Measurements from ENCODE around the gene MOB3A. TPM values are rescaled to one million over a fixed set of nuclear protein-coding genes. Genes with fewer than 3 reads are reported as not detected.
"Not testable (repeated sequence)": the region's sequence is repeated elsewhere in the genome, so short reads cannot be mapped to it uniquely, and the experiment has no call there.

Gene MOB3A
- polyA plus RNA-seq, 10 donors, result 13.5 to 19.9 (median 15.6) TPM

GRCh38 chr19:2109046-2109864, 13.1 kb upstream of the MOB3A start:
- no peak for DNase-seq

DNA sequence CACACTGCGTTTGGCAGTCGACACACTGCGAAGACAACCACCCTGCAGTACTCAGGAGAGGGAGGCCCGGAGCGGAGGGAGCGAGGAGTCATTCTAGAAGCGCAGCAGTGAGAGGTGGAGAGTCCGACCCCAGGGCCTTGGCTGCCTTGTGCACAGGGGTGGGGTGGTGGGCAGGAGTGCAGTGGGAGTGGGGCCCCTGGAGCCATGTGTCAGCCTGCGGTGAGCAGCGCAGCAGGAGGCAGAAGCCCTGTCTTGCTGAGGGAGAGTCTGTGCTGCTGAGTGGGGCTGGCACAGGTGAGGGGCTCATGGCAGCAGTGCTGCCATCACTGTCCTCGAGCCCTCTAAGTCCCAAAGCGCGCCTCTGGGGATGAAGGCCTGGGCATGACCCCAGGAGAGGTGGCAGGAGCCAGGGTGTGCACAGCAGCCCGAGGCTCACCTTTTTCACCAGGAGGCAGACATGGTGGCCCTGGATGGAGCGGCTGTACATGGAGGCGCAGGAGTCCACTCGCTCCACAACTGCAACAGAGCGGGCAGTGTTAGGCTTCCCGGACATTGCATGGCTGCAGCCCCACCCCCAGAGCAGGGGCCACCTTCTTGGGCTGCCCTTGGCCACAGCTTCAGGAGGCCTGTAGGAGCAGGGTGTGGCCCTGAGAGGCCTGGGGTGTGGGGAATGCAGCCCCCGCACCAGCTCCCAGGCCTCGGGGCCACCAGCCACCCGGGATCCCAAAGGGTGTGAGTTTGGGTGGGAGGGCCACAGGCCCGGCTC, 12.3 kb upstream of the MOB3A start:
- no peak for DNase-seq

DNA sequence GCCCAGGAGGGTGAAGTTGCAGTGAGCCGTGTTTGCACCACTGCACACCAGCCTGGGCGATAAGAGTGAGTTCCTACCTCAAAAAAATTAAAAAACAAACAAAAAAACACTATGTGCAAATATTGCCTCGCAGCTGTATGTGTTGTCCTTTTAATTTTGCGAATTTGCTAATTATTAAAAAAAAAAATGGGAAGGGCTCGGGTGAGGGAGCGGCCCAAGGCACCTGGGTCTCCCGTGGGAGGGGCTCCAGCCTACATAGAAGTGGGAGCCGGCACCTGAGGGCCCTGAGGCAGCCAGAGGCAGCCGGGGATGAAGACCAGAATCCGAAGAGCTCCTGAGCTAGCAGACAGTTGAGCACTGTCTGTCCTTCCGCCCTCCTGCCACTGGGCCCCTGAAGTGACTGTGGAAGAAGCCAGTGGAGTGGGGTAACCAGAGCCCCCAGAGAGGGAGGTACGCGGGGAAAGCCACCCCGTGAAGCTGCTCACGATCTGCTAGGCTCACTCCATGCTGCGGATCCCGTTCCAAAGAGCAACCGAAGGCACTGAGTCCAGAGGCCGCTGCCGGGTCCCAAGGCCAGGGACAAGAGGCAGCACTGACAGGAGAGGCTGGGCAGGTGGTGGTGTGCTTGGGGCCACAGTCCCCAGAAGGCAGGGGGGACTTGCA, 7.0 kb upstream of the MOB3A start:
- no peak for DNase-seq

- no peak for DNase-seq
Observed at GRCh38 chr19:2101417-2102335, 5.5 kb upstream of the MOB3A start.

DNA sequence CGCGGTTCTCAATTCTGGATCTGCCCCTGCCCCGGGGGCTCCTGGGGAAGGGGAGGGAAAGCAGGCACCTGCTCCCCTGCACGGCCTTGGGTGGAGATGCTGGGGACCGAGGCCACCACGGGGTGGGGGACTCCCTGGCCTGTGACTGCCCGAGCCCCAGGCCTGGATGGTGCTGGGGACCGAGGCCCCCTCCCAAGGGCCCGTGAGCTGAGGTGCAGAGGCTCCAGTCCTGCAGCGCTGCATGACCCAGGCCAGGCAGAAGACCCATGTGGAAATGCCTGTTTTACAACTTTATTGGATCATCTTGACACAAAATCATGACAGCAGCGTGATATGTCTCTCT, 4.6 kb upstream of the MOB3A start:
- no peak for DNase-seq

DNA sequence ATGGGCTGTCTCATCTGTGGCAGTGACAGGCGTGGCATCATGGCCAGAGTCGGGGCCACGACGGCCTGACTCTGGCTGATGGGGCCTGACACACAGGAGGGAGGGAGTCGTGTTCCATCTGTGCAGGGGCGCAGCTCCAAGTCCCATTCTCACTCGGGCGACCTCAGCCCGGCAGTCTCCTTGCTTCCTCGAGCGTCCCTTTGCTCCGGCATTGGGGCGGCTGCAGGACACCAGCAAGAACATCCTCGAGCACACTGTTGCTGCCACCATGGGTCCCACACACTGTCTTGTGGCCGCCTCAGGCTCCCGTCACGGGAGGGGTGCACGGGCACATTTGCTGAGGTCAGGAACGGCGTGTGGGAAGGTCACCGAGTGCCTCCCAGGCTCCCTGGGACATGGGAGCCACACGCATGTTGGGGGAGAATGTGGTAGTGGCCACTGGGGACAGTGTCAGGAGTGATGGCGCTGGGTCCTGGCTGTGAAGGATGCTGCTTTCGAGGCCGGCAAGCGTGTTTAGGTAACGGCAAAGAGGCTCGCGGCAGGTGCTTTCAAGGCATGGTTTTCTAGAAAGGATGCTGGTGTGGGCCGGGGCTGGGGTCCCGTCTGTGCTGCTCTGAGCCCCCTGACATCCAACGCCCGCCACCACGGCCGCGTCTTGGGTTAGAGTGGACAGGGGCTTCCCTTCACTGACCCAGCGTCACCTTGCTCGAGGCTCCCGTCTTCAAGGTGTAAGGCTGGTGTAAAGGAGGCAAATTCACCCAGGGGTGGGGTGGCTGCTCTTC, 4.0 kb upstream of the MOB3A start:
- no peak for DNase-seq

GRCh38 chr19:2099054-2099501, 3.0 kb upstream of the MOB3A start:
- no peak for DNase-seq

DNA sequence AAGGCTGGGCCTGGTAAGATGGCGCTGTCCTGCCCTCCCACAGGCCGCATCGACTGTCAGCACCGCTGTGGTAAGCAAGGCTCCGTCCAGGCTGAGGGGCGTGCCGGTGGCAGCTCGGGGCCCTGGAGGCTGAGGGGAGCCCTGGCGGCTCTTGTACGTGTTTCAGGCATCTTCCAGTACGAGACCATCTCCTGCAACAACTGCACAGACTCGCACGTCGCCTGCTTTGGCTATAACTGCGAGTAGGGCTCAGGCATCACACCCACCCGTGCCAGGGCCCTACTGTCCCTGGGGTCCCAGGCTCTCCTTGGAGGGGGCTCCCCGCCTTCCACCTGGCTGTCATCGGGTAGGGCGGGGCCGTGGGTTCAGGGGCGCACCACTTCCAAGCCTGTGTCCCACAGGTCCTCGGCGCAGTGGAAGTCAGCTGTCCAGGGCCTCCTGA, 1.8 kb upstream of the MOB3A start:
- DNase-seq, result no peak

- no peak for DNase-seq
Observed at GRCh38 chr19:2097203-2097885, 1.2 kb upstream of the MOB3A start.

DNA sequence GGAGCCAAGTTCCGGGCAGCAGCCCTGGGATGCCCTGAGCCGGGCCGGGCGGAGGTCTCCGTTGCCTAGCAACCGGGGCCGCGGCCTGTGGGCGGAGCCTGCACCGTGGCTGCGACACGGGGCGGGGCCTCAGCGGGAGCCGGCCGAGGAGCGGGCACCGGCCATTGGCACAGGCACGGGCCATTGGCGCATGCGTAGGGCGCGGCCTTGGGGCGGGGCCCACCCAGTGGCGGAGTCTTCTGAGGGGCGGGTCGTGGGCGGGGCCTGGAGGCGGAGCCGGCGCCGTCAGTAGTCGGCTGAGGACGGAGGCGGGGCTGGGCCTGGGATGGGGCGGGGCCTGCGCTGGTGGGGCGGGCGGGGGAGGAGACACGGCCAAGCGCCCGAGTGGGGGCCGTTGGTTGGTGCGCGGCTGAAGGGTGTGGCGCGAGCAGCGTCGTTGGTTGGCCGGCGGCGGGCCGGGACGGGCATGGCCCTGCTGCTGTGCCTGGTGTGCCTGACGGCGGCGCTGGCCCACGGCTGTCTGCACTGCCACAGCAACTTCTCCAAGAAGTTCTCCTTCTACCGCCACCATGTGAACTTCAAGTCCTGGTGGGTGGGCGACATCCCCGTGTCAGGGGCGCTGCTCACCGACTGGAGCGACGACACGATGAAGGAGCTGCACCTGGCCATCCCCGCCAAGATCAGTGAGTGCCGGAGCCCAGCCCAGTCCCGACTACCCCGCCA, 515 bp upstream of the MOB3A start, which contains the start of gene IZUMO4:
IZUMO4 (plus strand) TSS at position 436 of the 723 bp plus-strand sequence; CDS start at position 467, 31 bp downstream.
- peak; percentile 98 to 99 (median 98) for DNase-seq

DNA sequence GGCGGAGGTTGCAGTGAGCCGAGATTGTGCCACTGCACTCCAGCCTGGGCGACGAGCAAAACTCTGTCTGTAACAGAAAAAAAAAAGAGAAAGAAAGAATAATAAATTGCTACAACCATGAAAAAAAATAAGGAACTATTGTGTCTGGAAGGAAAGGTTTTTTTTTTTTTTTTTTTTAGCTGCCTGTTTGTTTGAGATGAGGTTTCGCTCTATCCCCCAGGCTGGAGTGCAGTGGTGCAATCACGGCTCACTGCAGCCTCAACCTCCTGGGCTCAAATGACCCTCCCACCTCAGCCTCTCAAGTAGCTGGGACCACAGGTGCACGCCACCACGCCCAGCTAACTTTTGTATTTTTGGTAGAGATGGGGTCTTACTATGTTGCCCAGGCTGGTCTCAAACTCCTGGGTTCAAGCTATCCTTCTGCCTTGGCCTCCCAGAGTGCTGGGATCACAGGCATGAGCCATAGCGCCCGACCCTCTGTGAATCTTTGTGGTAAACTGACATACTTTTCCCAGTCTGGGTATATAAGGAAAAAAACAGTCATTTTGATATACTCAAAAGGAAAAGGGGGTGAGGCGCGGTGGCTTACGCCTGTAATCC, 4.1 kb downstream of the MOB3A start:
- not testable (repeated sequence) for DNase-seq

GRCh38 chr19:2089727-2090053, 6.4 kb downstream of the MOB3A start:
- no peak for DNase-seq

DNA sequence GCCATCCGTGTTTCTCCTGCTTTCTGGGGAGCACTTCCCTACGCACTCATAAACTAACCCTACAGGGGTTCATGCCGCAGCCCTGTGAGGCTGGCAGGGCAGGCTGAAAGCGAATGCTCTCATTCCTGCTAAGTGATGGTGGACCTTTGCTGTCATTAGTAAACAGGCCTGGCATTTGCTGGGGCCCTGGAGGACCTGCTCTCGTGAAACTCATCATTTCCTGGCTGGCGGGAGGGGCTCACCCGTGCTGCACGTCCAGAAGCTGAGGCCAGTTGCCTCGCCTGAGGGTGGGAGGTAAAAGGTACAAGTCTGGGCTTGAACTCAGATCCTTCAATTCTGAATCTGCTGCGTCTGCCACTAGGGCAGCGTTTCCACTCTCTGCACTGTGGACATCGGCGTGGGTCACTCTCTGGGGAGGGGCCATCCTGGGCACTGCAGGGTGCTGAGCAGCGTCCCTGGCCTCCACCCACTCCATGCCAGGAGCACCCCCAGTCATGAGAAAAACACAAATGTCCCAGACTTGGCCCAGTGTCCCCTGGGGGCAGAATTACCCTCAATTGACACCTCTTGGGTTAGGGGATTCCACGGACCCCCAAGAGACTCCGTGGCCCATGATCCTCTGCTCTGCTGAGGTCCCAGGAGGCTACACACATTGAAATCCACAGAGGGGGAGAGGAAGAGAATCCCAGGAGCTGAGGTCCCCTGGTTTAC, 7.0 kb downstream of the MOB3A start:
- no peak for DNase-seq

DNA sequence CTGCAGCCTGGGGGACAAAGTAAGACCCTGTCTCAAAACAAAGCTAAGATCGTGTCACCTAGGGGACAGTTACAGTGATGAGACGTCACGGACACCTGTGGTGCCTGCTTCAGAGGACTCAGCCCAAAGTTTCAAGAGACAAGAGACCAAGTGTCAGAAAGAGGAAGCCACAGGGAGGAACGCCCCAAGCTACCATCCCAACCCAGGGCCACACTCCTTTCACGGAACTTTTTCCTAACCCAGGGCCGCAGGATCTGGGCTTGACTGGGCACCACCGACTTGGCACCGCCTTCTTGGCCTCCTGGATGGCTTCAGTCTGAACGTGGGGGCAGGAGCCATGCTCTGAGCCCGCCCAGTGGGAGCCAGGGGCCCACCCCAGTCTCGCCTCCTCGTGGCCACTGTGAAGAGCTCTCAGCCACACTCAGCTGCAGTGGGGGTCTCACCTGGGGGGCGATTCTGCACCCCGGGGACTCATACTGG, 8.5 kb downstream of the MOB3A start:
- no peak for DNase-seq

DNA sequence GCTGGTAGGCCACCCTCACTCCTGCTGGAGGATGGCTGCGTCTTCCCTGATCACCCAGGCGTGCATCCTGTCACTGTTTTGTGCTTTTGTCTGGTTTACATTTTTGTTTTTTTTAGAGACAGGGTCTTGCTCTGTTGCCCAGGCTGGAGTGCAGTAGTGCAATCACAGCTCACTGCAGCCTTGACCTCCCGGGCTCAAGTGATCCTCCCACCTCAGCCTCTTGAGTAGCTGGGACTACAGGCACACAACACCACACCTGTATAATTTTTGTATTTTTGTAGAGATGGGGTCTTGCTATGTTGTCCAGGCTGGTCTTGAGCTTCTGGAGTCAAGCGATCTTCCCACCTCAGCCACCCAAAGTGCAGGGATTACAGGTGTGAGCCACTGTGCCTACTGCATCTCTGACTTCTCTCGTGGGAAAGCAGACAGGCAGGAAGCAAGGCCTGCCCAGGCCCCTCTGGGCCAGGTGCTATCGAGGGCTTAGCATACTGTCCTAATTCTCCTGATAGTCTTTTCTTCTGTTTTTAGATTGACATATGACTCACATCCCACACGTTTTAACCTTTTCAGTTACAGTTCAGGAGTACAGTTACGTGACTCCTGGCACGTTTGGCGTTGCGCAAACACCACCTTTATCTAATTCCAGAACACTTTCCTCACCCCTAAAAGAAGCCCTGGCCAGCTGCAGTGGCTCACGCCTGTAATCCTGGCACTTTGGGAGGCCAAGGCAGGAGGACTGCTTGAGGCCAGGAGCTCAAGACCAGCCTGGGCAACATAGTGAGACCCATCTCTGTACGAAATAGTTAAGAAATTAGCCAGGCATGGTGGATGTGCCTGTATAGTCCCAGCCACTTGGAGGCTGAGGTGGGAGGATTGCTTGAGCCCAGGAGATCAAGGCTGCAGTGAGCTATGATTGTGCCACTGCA, 9.2 kb downstream of the MOB3A start:
- not testable (repeated sequence) for DNase-seq

- DNase-seq, result no peak
Observed at GRCh38 chr19:2084993-2085720, 11.0 kb downstream of the MOB3A start.

Measured in muscle of back (tissue), 11 donors.